ENCODE measurements around the gene FGD3. TPM values are rescaled to one million over a fixed set of nuclear protein-coding genes. Genes with fewer than 3 reads are reported as not detected.

The FGD3 gene
- total RNA-seq, 1 donor from 2014 or later = 39.5 TPM

DNA sequence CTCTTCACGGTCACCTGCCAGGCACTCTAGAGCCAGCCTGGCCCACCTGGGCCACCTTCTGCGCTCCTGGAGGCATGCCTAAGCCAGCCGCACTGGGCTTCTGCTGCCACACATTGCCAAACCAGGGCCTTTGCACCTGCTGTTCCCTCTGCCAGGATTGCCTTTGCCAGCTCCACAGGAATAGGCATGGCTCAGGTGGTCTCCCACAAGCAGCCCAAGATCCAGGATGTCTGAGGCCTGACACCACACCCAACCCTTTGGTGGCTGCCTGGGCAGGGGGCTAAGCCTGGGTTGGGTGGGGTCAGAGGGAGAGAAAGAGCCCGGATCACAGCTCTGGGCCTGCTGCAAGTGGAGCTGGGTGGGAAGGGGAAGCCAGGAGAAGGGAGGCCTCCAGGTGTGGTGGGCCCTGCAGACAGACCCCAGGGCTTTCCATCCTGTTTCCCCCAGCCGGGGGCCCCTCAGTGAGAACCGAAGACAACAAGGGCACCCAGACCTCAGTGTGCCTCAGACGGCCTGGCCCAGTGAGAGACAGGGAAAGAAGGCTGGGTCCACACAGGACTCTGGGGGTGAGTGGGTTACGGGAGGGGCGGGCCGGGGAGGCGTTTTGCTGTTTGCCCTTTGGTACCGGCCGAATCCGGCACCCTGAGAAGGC is 110.5 kb downstream of the FGD3 start:
- peaks cover 8% of the 10 kb centered on the region for H3K36me3 Mint-ChIP-seq (ENCODE audit: low read depth)
- intact Hi-C loops (cut with micrococcal nuclease) = loop anchor here (2.0 kb wide), 1 partner anchor 93 kb away; no protein-coding TSS in a partner anchor
- H3K27ac Mint-ChIP-seq = peak overlapping the region; percentile 82
- H3K4me1 Mint-ChIP-seq = peaks cover 37% of the 10 kb centered on the region
- no peaks in the 10 kb centered on the region for H3K27me3 Mint-ChIP-seq
- H3K4me3 Mint-ChIP-seq = peak overlapping the region; percentile 54
- DNase-seq = no peak
- H3K9me3 Mint-ChIP-seq = no peaks in the 10 kb centered on the region

DNA sequence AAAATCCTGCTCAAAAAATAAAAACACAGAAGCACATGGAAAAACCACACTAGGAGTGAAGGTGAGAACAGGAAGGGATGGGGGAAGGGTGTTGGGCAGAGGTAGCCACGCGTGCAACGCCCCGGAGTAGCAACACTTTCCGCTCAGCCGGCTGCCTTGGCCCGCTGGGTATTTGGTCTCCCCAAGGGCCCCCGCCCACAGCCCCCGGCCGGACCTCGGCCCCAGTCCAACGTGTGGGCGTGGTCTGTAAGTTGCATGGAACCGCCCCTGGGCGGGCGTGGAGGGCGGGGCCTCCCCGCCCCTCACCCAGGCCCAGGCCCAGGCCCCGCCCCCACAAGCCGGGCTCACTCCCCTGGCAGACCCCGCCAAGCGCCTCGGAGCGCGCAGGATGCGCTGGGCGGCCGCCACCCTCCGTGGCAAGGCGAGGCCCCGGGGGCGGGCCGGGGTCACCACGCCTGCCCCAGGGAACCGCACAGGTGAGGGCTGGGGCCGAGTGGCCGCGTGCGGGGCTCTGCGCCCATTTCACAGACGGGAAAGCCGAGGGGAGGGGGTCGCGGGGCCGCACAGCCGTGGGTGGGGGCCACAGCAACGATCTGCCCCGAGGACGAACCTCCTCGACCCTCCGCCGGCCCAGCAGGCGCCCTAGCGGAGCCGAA is 111.2 kb downstream of the FGD3 start, which contains the start of gene SUSD3:
Gene SUSD3, plus strand, starts transcription at position 347 of the 656 bp plus-strand sequence. Its CDS starts 42 bp downstream, at position 389.
- peak within 1 kb of the TSS; percentile 96 for H3K27ac Mint-ChIP-seq
- H3K4me1 Mint-ChIP-seq = peaks cover 38% of the 10 kb centered on the region
- H3K4me3 Mint-ChIP-seq = peak within 1 kb of the TSS; percentile 93
- intact Hi-C loops (cut with micrococcal nuclease) = loop anchor here (2.0 kb wide), 1 partner anchor 94 kb away; no protein-coding TSS in a partner anchor
- peak; percentile 93 for DNase-seq
- H3K36me3 Mint-ChIP-seq (ENCODE audit: low read depth) = peaks cover 8% of the 10 kb centered on the region
- H3K27me3 Mint-ChIP-seq = no peaks in the 10 kb centered on the region
- H3K9me3 Mint-ChIP-seq = no peaks in the 10 kb centered on the region

GRCh38 chr9:93059011-93059714 is 111.8 kb downstream of the FGD3 start:
- intact Hi-C loops (cut with micrococcal nuclease) = loop anchor here (2.0 kb wide), 1 partner anchor 94 kb away; no protein-coding TSS in a partner anchor
- H3K9me3 Mint-ChIP-seq = no peaks in the 10 kb centered on the region
- DNase-seq = peak; percentile 81
- no peaks in the 10 kb centered on the region for H3K27me3 Mint-ChIP-seq
- peaks cover 45% of the 10 kb centered on the region for H3K4me1 Mint-ChIP-seq
- peaks cover 10% of the 10 kb centered on the region for H3K36me3 Mint-ChIP-seq (ENCODE audit: low read depth)
- peak overlapping the region; percentile 93 for H3K4me3 Mint-ChIP-seq
- H3K27ac Mint-ChIP-seq = peak overlapping the region; percentile 96

- H3K4me3 Mint-ChIP-seq = peak overlapping the region; percentile 93
- no peaks in the 10 kb centered on the region for H3K27me3 Mint-ChIP-seq
- intact Hi-C loops (cut with micrococcal nuclease) = loop anchor here (2.0 kb wide), 1 partner anchor 95 kb away; no protein-coding TSS in a partner anchor
- H3K9me3 Mint-ChIP-seq = no peaks in the 10 kb centered on the region
- peak overlapping the region; percentile 96 for H3K27ac Mint-ChIP-seq
- H3K36me3 Mint-ChIP-seq (ENCODE audit: low read depth) = peaks cover 17% of the 10 kb centered on the region
- DNase-seq = peak; percentile 66
- peaks cover 53% of the 10 kb centered on the region for H3K4me1 Mint-ChIP-seq
These were observed 112.6 kb downstream of the FGD3 start for GRCh38 chr9:93059715-93060578.

DNA sequence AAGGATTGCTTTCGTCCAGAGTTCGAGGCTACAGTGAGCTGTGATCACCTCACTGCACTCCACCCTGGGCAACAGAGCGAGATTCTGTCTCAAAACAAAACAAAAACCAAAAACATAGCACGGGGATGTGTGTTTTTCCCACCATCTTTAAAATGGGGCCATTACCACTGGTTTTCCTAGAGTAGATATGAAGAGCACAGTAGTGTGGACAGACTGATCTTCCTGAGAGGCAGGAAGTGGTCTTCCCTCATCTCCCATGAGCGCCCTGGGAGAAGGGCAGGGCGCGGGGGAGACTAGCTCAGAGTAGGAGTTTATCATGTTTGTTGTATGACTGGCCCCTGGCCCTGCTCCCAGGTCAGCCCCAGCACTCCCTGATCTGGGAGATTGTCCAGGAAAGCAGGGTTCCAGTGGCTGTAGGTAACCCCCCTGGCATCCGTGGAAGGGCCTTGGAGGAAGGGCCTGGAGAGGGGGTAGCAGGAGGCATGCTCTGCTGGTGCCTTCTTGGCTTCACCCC is 113.5 kb downstream of the FGD3 start:
- Mint-ChIP-seq H3K4me3 (peak overlapping the region; percentile 93), H3K4me1 (peaks cover 58% of the 10 kb centered on the region), H3K36me3 (ENCODE audit: low read depth) (peaks cover 22% of the 10 kb centered on the region), H3K9me3 (no peaks in the 10 kb centered on the region), H3K27me3 (no peaks in the 10 kb centered on the region), H3K27ac (peak overlapping the region; percentile 96)
- peak; percentile 79 for DNase-seq
- intact Hi-C loops (cut with micrococcal nuclease) = no loop called here

GRCh38 chr9:93061260-93061751 is 114.0 kb downstream of the FGD3 start:
- intact Hi-C loops (cut with micrococcal nuclease) = no loop called here

DNA sequence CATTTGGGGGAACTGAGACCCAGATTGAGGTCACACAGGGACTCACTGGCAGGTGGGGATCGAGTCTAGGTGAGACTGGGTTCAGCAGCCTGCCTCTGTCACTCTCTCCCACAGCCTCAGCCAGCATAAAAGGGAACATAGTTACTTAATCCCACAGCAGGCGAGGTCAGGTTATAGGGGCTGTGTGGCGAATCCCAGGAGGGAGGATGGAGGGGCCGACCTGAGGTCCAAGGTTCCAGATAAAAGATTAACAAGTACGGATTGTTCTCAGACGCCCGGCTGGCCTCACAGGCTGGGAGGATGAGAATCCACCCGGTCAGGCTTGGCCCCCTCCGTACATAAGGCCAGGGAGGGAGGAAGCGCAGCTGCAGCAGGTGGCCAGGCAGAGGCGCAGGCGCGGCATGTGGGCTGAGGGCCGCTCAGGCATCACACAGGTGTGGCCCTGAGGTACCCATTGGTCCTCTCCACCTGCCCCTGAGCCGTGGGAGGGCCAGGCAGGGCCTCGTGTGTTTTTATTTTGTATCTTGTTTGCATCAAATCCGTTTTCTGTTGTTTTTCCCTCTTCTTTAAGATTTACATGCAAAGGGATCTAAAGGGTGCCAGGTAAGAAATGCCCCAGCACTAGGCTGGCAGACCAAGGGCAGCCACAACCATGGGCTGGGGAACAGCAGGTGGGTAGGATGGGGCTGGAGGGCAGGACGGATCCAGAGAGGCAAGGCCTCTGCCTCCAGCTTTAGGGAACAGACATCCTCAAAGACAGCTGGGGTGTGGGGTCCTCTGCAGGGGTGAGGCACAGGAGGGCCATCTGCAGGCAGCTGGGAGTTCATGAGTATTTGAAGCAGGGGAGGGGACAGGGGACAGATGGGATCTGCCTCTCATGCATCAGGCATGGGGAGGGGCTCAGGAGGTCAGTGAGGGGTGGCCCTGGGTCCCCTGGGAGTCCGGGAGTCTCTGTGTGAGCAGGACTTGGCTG is 114.8 kb downstream of the FGD3 start:
- no peaks in the 10 kb centered on the region for H3K9me3 Mint-ChIP-seq
- H3K27ac Mint-ChIP-seq = peak overlapping the region; percentile 96
- peaks cover 31% of the 10 kb centered on the region for H3K36me3 Mint-ChIP-seq (ENCODE audit: low read depth)
- DNase-seq = peak; percentile 80
- no peaks in the 10 kb centered on the region for H3K27me3 Mint-ChIP-seq
- intact Hi-C loops (cut with micrococcal nuclease) = no loop called here
- H3K4me3 Mint-ChIP-seq = peak overlapping the region; percentile 93
- H3K4me1 Mint-ChIP-seq = peaks cover 64% of the 10 kb centered on the region

More at GRCh38 chr9:93061260-93061751, 114.0 kb downstream of the FGD3 start:
- Mint-ChIP-seq H3K27me3 (no peaks in the 10 kb centered on the region), H3K27ac (peak overlapping the region; percentile 96), H3K4me3 (peak overlapping the region; percentile 93), H3K4me1 (peaks cover 61% of the 10 kb centered on the region), H3K9me3 (no peaks in the 10 kb centered on the region), H3K36me3 (ENCODE audit: low read depth) (peaks cover 26% of the 10 kb centered on the region)
- DNase-seq = peak; percentile 66

- Mint-ChIP-seq H3K36me3 (ENCODE audit: low read depth) (peaks cover 48% of the 10 kb centered on the region), H3K27me3 (no peaks in the 10 kb centered on the region), H3K4me1 (peaks cover 76% of the 10 kb centered on the region), H3K4me3 (peak overlapping the region; percentile 86), H3K9me3 (no peaks in the 10 kb centered on the region), H3K27ac (peak overlapping the region; percentile 96)
- intact Hi-C loops (cut with micrococcal nuclease) = loop anchor here (1.0 to 2.0 kb wide), 4 partner anchors 19 to 70 kb away; partner anchors contain the start of gene NINJ1
- peak; percentile 97 for DNase-seq
These were observed 117.2 kb downstream of the FGD3 start for GRCh38 chr9:93064392-93065134.

GRCh38 chr9:93065135-93065720 is 117.9 kb downstream of the FGD3 start:
- Mint-ChIP-seq H3K4me1 (peaks cover 73% of the 10 kb centered on the region), H3K9me3 (no peaks in the 10 kb centered on the region), H3K4me3 (peak overlapping the region; percentile 86), H3K36me3 (ENCODE audit: low read depth) (peaks cover 49% of the 10 kb centered on the region), H3K27me3 (no peaks in the 10 kb centered on the region), H3K27ac (peak overlapping the region; percentile 96)
- no peak for DNase-seq
- intact Hi-C loops (cut with micrococcal nuclease) = loop anchor here (2.0 kb wide), 2 partner anchors 36 to 70 kb away; partner anchors contain the start of gene NINJ1

DNA sequence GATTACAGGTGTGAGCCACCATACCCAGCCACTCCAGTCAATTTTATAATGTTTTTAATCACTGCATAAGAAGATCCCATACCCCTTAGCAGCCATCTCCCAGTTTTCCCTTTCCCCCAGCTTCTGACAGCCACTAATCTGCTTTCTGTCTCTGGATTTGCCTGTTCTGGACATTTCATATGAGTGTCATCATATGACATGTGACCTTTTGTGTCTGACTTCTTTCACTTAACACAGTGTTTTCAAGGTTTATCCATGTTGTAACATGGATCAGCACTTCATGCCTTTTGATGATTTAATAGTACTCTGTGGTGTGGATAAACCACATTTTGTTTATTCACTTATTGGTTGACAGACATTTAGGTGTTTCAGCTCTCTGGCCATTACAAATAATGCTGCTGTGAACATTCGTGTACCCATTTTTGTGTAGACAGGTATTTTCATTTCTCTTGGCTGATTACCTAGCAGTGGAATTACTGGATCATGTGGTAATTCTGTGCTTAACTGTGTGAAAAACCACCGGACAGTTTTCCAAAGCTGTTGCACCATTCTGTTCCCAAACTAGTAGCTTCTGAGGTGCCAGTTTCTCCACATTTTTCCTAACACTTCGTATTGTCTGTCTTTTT is 119.8 kb downstream of the FGD3 start:
- peak overlapping the region; percentile 74 for H3K27ac Mint-ChIP-seq
- H3K36me3 Mint-ChIP-seq (ENCODE audit: low read depth) = peaks cover 54% of the 10 kb centered on the region
- intact Hi-C loops (cut with micrococcal nuclease) = no loop called here
- no peaks in the 10 kb centered on the region for H3K9me3 Mint-ChIP-seq
- H3K4me1 Mint-ChIP-seq = peaks cover 64% of the 10 kb centered on the region
- DNase-seq = no peak
- H3K4me3 Mint-ChIP-seq = peak overlapping the region; percentile 47
- H3K27me3 Mint-ChIP-seq = no peaks in the 10 kb centered on the region

- Mint-ChIP-seq H3K27me3 (no peaks in the 10 kb centered on the region), H3K36me3 (ENCODE audit: low read depth) (peaks cover 56% of the 10 kb centered on the region), H3K4me3 (no peak overlapping the region), H3K4me1 (peaks cover 54% of the 10 kb centered on the region), H3K27ac (peak overlapping the region; percentile 51), H3K9me3 (no peaks in the 10 kb centered on the region)
- DNase-seq = no peak
- intact Hi-C loops (cut with micrococcal nuclease) = no loop called here
These were observed 121.6 kb downstream of the FGD3 start for GRCh38 chr9:93068956-93069355.
